ENCODE results near the gene CFAP97.
A peak's percentile ranks its signal among the peaks of the same experiment; 100 is the strongest.

The CFAP97 gene

DNA sequence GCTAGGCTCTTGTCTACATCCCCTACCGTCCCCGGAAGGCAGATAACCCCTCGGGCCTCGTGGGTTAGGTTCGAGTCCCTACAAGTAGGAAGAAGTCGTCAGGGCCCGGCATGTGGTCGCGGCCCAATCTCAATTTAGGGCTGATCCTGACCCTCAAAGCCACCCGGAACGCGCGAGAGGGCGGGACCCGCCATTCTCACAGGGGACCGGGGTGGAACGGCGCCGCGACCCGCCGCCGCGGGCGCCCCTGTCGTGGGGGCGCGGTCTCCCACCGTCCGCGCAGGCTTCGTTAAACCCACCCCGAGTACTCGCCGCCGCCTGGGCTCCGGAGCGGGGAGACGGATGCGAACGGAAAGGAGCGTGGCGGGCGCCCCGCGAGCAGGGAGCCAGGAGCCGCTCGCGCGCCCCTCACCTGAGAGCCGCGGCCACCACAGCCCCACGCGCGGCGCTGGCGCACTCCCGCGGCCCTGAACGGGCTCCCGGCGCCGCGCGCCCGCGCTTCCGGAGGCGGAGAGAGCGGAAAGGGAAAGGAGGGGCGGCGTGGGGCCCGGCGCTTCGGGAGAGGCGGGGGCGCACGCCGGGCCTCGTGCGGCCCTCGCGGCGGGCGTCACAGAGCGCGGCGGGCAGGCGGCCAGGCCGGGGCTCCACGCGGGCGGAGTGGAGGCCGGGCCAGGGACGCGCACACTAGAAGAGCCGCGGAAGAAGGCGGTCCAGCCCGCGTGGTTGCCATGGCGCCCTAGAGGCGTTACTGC lies at the start of gene CFAP97:
Gene CFAP97, minus strand, starts transcription at position 515 of the 752 bp plus-strand sequence. CDS start 12,804 bp downstream, outside the sequence.
- no peak for DNase-seq (ENCODE audit: low read depth, low spot score)
- CTCF ChIA-PET: interaction anchor here (2.0 kb wide), 1 partner anchor 20 kb away, joined by 9 read pairs; no protein-coding TSS in a partner anchor
- POLR2A ChIA-PET: interaction anchor here (1.1 kb wide), 1 partner anchor 193 kb away, joined by 3 read pairs; the partner anchor contains the start of gene ANKRD37
- H3K4me3 ChIP-seq (ENCODE audit: low read depth, low read length): peak within 1 kb of the TSS; percentile 65
- TF ChIP-seq CTCF (IDR thresholded peaks at IDR 0.05; ENCODE audit: insufficient read depth, low read length, missing control alignments): no peak

DNA sequence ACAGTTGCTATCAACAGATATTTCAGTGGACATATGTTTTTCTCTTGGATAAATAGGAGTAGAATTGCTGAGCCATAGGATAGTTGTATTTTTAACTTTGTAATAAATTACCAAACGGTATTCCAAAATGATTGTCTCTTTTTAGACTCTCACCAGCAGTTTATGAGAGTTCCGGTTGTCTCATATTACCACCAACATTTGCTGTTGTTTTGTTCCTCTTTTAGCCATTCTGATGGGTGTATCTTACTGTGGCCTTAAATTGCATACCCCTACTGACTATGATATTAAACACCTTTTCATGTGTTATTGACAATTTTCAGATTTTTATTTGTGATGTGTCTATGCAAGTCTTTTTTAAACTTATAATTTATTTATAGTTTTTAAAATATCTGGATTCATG lies 45.3 kb upstream of the CFAP97 start:
- POLR2A ChIA-PET: no interaction called here
- no peak overlapping the region for H3K4me3 ChIP-seq (ENCODE audit: low read depth, low read length)
- no peak for TF ChIP-seq CTCF (IDR thresholded peaks at IDR 0.05; ENCODE audit: insufficient read depth, low read length, missing control alignments)
- DNase-seq (ENCODE audit: low read depth, low spot score): no peak
- CTCF ChIA-PET: no interaction called here

- H3K4me3 ChIP-seq (ENCODE audit: low read depth, low read length): no peak overlapping the region
- ChIA-PET POLR2A (no interaction called here), CTCF (no interaction called here)
- TF ChIP-seq CTCF (IDR thresholded peaks at IDR 0.05; ENCODE audit: insufficient read depth, low read length, missing control alignments): no peak
- no peak for DNase-seq (ENCODE audit: low read depth, low spot score)
Observed at GRCh38 chr4:185248393-185249039, 44.7 kb upstream of the CFAP97 start.

DNA sequence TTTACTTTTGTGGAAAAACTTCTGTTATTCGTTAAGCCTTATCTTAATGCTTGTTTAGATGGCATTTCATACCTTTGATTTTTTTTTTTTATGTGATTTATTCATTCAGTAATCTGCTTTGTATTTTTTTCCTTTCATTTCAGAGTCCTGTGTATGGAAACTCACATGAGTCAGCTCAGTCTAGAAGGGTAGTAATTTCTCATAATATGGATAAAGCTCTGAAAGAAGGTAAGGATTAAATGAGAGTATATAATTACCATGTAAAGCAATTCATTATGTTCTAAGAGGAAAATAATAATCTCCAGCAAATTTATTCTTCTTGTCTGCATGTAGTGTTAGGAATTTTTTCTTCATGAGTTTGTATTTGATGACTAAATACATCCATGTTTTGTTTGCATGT lies 43.4 kb upstream of the CFAP97 start:
- no peak for DNase-seq (ENCODE audit: low read depth, low spot score)
- CTCF ChIA-PET: interaction anchor here (1.9 kb wide), 1 partner anchor 9 kb away, joined by 8 read pairs; no protein-coding TSS in a partner anchor
- TF ChIP-seq CTCF (IDR thresholded peaks at IDR 0.05; ENCODE audit: insufficient read depth, low read length, missing control alignments): no peak
- no peak overlapping the region for H3K4me3 ChIP-seq (ENCODE audit: low read depth, low read length)
- POLR2A ChIA-PET: interaction anchor here (0.6 kb wide), 1 partner anchor 29 kb away, joined by 3 read pairs; no protein-coding TSS in a partner anchor

GRCh38 chr4:185246453-185246852 lies 42.7 kb upstream of the CFAP97 start:
- no peak for TF ChIP-seq CTCF (IDR thresholded peaks at IDR 0.05; ENCODE audit: insufficient read depth, low read length, missing control alignments)
- ChIA-PET POLR2A (no interaction called here), CTCF (interaction anchor here (1.9 kb wide), 1 partner anchor 10 kb away, joined by 8 read pairs; no protein-coding TSS in a partner anchor)
- no peak overlapping the region for H3K4me3 ChIP-seq (ENCODE audit: low read depth, low read length)
- DNase-seq (ENCODE audit: low read depth, low spot score): no peak

DNA sequence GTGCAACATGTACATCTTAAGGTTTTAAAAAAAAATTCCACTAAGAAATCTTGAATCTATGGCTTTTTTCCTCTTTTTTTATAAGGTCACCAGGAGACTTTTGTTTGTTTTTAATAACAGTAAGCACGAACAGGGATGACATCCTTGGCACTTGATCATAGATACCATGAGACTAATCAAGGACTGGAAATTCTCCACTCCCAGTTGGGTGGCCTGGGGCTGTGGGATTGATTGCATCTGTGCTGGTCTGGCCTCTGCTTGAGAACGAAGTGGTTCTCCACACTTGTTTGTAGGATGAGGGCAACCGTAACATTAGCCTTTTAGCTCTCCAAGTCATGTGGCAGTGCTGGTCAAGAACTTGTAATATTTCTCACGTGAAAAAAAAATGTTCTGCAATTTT lies 41.0 kb upstream of the CFAP97 start:
- H3K4me3 ChIP-seq (ENCODE audit: low read depth, low read length): no peak overlapping the region
- no peak for TF ChIP-seq CTCF (IDR thresholded peaks at IDR 0.05; ENCODE audit: insufficient read depth, low read length, missing control alignments)
- ChIA-PET POLR2A (no interaction called here), CTCF (no interaction called here)
- DNase-seq (ENCODE audit: low read depth, low spot score): no peak
